ENCODE data around the gene CXXC5.

DNA sequence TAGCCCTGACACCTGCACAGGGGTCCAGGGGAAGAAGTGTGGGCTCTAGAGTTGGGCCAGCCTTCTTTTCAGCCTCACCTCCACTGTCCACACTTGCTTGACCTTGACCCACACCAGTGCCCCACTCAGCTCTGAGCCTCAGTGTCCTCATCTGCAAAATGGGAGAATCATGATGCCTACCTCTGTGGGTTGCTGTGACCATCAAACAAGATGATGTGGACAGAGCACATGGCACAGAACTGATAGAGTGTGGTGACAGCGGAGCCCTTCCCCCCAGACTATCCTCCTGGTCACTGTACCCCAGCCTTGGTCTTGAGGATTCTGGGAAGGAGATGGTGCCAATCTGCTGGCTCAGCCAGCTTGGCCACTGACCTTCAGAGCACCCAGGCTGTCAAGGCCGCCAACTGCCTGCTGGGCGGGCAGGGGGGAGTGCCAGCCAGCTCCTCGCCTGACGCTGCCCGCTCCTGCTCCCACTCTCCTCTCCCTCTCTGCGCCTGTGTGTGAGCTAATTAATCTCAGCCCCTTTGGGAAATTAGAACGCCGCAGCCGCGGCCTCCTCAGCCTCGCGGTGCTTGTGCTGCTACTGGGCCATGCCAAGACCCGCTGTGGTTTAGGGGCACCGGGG, 16.7 kb downstream of the CXXC5 start:
- TF ChIP-seq, protein P1, sequence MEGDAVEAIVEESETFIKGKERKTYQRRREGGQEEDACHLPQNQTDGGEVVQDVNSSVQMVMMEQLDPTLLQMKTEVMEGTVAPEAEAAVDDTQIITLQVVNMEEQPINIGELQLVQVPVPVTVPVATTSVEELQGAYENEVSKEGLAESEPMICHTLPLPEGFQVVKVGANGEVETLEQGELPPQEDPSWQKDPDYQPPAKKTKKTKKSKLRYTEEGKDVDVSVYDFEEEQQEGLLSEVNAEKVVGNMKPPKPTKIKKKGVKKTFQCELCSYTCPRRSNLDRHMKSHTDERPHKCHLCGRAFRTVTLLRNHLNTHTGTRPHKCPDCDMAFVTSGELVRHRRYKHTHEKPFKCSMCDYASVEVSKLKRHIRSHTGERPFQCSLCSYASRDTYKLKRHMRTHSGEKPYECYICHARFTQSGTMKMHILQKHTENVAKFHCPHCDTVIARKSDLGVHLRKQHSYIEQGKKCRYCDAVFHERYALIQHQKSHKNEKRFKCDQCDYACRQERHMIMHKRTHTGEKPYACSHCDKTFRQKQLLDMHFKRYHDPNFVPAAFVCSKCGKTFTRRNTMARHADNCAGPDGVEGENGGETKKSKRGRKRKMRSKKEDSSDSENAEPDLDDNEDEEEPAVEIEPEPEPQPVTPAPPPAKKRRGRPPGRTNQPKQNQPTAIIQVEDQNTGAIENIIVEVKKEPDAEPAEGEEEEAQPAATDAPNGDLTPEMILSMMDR (IDR thresholded peaks at IDR 0.05): no peak
- TF ChIP-seq ZFX (IDR thresholded peaks at IDR 0.05; ENCODE audit: borderline replicate concordance): no peak
